HG02571 (cell line): ENCODE results near the gene ACTC1.
"Not testable (repeated sequence)": the region's sequence is repeated elsewhere in the genome, so short reads cannot be mapped to it uniquely, and the experiment has no call there.

ENCODE experiments used
- ATAC-seq: cut with Tn5 transposase; IDR thresholded peaks from one replicate; pipeline ENCODE4 v1.9.1; 2021; ENCODE audit warnings: mild to moderate bottlenecking, moderate library complexity; ENCODE audit not compliant: unreplicated experiment

Gene ACTC1

DNA sequence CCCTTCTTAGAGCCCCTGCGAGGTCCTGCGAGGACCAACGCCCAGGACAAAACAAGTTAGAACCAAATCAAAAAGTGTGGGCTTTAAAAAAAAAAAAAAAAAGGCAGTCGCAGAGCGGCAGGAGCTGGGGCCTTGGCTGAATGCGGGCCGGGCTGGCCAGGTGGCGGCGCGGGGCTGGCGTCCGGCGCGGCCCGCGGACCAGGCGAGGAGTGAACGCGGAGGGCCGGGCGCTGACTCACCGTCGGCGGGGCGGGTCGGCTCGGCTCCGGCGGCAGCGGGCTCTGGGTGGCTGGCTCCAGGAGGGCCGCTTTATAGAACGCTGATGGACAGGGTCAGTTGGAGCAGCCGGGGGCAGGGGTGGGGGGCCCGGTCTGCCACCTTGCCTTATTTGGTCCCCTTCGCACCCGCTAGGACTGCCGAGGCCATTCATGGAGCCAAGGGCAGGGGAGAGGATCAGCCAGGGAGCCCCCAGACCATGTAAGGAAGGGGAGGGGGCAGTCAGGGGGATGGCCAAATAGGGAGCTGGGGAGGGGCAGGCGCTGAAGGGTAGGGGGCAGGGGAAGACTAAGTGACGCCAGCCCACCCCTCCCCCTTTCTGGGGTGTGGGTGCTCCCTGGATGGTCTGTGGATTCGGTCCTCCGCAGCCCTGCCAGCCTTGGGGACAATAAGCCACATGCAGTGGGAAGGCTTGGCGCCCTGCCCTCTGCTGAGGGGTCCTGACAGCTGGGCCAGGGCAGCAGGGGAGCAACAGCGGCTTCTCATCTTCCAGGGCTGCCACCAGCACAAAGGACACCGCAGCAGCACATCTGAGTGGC is at the start of gene ACTC1:
ACTC1 (minus strand) TSS at position 283 of the 815 bp plus-strand sequence. CDS start 741 bp downstream, outside the sequence.
- ATAC-seq = no peak

DNA sequence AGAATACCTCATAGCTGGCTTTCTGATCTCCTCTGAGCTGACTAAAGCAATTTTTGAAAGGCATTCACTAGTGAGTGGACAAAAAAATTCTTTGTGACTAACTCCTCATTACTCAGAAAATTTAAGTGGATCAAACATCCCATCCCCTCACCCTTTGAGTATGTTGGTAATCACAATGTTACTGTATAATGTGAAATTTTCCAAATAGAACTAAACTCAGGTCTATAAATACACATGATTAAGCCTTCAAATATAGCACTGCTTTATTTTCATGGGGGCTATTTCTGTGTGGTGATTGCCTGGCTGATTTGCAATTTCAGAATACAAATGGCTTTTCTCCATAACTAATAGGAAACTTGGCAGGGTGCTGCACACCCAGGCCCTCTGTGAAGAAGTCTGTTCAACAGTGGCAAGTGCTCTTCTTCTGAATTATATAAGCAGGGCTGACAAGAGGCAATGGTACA is 45.9 kb upstream of the ACTC1 start:
- ATAC-seq = no peak

DNA sequence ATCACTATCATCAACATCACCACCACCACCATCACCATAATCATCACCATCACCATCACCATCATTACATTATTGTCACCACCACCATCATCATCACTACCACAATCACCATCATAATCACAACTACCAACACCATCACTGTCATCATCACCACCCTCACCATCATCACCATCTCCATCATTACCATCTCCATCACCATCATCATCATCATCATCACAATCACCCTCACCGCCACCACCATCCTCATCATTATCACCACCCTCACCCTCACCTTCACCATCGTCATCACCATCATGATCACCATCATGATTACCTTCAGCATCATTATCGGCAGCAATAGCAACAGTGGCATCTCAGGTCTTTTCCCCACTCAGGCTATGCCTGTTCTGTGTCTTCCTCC is 42.9 kb upstream of the ACTC1 start:
- ATAC-seq = no peak

DNA sequence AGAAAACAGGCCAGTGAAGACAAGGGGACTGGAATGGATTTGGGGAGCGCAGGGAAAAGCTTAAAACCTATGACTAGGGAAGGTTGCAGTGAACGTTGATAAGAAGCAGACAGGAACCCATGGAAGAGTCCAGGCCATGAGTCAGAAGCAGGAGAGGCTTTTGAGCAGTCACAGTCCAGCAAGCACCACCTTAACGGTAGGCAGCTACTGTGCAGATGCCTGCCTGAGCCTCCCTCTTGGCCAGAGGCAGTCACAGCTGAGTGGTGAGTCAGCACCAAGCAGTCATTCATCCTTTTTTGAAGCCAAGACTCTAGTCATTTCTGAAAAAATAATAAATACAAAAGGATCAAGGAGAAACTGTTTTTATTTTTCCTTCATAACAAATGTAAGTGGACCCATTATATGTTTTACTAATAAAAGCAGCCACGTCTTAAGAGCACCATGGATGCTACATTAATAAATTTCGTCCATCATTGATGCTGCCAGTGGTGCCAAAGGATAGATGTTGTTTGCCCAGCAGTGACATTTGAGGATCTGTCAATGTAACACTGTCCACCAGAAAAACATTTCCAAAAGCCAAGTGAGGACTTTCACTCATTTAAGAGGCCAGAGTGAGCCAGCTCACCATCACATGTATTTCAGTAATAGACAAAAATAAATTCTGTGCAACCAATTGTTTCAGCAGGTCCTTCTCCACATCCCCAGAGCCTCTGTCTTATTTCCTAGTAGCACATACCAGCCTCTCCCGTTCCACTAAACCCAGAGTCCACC is 42.1 kb upstream of the ACTC1 start:
- ATAC-seq = no peak

DNA sequence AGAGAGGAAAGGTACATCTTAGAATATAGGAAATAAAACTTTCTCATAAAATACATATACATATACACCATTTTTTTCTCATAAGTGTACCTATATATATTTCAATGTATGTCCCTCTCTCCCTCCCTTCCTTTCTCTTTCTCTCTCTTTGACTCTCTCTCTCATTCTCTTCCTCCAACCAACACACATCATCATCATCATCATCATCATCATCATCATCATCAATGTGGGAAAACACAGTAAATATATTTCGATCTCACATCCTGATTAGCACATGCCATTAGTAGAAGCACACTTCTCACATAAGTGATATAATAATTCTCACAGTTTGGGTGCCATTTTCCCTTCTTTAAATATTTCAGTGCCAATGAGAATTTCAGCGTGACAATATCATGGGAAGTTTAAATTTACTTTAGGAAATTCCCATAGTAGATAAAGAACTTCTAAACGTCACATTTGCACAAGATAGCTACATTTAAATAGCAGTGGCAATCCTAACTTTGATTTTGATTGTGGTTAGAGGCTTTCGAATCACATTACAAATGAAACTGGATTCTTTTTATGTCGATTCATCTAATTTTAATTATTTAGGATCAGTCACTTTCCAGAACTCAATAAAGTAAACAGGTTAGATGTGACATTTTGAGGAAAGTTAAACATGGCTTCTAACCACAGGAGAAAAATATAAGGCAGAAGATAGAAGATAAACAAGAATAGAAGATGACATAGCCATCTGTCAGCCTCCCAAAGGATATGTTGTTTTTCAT is 33.0 kb upstream of the ACTC1 start:
- no peak for ATAC-seq

DNA sequence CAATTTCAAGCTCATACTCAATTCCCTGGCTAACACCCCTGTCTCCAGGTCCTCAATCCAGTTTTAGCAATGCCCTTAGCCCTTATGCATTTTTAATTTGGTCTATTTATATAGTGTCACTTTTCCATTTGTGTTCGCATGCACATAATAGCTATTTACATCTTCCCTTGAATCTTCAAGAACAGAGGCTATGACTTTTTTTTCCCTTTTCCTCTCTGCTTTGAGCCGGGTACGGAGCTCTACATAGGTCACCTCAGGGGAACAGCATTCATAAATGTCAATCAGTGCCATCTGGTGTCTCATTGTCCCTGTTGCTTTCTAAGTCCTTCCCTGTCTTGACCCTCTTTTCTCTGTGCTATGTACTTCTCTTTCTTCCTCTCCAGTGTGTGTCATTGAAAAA is 26.5 kb upstream of the ACTC1 start:
- ATAC-seq = no peak

DNA sequence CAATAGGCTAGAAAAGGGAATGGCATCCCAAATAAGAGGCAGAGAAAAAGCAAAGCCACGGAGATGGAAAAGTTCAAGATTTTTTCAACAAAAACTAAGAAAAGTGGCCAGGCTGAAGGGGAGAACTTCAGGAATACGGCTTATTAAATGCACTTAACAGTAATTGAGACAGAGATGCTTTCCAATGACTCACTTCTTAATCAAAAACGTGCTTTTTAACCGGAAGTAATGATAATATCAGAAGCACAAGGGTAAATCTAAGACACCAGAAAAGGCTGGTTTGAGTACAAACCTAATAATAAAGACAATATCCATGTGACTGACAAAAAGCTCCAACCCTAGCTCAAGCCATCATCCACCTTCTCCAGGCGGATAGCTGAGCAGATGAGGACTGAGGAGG is 24.8 kb upstream of the ACTC1 start:
- no peak for ATAC-seq

DNA sequence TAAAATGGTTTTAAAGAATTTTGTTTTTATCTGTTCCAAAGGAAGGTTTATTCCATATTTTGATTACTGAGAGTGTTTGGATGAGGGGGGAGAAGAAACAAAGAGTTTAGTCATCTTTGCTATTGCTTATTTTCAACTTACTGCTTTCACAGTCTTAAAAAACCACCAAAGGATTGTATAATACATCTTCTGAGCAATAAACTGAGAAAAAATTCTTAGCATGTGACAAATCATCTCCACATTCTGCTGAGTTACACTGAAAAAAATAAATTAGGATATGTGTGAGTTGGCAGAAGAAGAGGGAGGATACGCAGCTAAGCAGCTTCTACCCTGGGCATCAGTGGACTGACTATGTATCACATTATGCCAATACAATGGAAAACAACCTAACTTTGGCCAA is 23.2 kb upstream of the ACTC1 start:
- ATAC-seq = no peak

DNA sequence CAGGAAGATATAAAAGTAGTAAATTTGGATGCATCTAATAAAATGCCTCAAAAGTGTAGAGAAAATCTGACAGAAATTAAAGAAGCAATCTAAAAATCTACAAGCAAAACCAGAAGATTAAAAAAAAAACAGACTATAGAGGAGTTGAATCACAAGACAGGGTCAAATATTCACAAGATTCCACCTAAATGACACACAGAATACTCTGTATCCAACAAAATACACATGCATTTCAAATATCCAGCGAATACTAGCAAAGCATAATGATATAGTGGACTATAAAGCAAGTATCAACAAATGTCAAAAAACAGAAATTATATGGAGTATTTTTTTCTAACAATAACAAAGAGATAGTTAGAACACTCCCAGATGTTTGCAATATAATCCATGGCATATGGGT is 20.5 kb upstream of the ACTC1 start:
- ATAC-seq = no peak

DNA sequence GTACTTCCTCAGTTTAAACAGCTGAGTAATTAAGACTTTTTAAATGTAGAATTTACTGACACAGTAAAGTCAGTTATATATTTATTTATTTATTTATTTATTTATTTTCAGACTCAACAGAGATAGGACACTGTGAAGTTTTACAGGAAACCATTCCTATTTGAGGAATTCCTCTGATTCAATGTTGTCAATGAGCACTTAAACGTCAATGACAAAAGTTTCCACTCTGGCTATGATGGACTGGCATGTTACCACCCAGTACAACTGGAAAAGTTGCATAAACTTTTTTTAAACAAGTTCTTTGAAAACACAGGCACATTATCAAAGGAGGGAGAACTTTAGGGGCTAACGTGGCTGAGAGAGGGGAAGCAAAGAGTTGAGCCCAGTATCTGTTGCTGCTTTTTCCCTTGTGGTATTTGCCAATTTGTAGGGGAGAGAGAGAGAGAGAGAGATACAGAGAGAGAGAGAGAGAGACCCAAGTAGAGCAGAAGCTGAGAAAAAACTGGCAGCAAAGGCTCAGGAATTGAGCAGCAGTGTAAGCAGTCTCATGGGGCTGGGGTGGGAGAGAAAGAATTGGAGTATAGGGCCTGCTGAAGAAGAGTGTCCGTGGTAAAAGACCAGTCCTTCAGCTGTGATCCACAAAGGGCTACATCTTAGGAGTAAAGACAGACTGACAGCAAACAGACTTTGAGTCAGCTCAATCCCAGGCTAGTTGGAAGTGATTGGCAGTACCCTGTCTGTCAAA is 18.3 kb upstream of the ACTC1 start:
- no peak for ATAC-seq

DNA sequence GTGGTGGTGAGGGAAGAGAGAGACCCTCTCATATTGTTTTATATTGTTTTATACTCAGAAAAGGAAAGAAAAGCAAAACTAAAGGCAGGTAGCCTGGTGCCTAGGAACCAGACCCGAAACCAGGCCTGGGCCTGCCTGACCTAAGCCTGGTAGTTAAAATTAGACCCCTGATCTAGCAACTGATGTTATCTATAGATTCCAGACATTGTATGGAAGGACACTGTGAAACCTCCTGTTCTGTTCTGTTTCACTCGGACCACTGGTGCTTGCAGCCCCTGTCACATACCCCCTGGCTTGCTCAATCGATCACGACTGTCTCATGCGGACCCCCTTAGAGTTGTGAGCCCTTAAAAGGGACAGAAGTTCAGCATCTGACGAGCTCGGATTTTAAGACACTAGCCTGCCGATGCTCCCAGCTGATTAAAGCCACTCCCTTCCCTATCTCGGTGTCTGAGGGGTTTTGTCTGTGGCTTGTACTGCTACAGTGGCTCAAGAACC is 17.6 kb upstream of the ACTC1 start:
- ATAC-seq = not testable (repeated sequence)

DNA sequence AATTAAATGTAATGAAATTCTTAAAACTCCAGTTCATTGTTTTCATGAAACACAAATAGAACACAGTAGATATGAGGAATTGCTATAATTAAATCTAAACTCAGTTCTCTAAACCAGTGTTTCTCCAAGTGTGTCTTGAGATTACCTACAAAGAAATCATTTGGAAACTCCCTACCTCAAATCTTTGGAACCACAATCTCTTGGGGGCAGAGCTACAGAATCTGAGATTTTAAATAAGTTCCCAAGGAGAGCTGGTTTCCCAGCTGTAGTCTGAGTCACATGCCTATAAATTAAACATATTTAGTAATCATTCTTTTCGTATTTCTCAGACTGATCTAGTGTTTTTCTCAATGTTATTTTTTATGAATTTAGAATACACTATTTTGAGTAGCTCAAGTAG is 17.0 kb upstream of the ACTC1 start:
- ATAC-seq = no peak

DNA sequence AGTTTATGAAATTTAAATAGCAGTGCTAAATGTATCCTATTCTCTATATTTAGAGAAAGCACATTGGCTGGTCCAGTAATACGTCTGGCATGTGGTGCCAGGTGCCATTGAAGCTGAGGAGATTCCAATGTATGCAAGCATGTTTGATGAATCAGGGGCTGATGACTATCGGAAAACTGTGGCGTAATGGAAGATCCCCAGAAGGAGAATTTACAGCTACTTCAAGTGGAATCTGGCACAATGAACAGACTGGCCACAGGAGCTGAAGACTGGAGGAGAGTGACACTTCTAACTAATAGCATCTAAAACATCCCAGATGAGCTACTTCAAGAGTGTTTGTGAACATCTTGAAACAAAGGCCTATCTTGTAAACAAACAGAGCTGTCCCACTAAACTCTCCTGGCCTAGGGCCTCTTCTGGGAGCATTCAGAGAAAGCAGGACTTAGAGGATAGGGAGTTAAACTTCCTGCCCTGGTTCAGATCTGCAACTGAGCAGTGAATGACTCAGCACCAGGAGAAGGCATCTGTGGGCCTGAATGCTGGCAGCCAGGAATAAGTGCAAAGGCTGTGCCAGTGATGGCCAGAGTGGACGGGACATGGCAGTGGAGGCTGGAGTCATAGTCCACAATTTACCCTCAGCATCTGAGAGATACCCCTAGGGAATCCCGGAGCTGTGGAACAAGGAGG is 15.2 kb upstream of the ACTC1 start:
- no peak for ATAC-seq

DNA sequence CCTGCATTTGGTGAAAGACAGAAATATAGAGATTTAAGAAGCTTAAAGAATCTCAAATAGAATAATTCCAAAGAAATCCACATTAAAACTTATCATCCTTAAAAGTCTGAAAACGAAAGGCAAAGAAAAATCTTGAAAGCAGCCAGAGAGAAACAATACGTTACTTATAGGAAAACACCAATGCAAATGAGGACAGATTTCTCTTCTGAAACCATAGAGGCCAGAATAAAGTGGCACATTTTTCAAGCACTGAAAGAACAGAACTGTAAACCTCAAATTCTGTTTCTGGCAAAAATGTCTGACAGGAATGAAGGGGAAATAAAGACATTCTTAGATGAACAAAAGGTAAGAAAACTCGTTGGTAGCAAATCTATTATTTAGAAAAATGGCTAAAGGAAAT is 13.8 kb upstream of the ACTC1 start:
- no peak for ATAC-seq

DNA sequence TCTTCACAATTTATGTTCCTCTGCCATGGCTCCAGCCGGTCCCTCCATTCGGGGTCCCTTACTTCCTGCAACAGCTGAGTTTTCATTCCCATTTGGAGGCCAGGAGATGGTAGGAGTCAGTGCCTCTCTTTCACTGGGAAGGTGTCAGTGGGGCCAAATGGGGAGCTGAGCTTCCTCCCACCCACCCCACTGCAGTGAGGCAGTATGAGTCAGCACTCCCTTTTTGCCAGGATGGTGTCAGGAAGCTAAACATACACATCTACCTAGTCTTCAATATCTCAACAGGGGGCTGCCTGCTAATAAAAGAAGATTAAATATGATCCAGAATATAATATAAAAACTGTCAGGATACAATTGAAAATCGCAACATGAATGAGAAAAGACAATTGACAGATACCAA is 12.7 kb upstream of the ACTC1 start:
- no peak for ATAC-seq

DNA sequence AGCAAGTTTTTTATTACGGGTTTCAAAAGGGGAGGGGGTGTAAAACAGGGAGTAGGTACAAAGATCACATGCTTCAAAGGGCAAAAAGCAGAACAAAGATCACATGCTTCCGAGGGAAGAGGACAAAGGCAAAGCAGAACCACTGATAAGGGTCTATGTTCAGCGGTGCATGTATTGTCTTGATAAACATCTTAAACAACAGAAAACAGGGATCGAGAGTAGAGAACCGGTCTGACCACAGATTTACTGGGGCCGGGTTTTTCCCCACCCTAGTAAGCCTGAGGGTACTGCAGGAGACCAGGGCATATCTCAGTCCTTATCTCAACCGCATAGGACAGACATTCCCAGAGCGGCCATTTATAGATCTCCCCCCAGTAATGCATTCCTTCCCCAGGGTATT is 11.9 kb upstream of the ACTC1 start:
- not testable (repeated sequence) for ATAC-seq

DNA sequence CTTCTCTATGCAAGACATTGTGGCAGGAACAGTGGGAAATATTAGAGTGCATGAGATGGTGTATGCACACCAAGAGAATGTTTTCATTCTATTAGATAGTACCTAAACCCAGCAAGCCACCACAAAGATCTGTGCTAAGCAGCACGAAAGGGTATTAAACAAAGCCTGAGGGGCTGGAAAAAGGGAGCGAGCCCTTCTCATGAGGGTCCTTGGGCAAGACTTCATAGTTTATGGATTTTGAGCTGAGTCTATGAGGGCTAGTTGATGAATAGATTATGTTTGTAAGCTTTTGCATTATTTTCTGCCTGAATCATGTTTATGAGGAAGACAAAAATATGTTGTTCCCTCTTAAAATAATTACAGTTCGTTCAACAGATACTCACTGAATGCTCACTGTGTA is 9.4 kb upstream of the ACTC1 start:
- ATAC-seq = no peak

DNA sequence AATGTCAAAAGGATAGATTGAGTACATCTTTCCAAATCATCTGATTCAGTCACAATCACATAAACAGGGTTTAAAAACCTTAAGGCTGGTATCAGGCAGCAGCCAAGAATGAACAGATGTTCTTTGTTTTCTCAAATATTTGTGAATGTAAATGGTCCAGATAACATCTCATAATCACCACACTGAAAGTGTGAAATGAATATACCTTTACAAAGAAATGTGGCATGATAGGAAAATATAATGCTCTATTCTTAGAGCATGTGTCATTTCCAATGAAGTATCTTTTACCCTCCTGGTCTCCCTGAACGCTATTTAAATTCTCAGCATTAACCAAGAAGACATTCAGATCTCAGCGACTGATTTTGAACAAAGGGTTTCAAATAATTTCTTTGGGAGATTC is 8.8 kb upstream of the ACTC1 start:
- ATAC-seq = no peak

DNA sequence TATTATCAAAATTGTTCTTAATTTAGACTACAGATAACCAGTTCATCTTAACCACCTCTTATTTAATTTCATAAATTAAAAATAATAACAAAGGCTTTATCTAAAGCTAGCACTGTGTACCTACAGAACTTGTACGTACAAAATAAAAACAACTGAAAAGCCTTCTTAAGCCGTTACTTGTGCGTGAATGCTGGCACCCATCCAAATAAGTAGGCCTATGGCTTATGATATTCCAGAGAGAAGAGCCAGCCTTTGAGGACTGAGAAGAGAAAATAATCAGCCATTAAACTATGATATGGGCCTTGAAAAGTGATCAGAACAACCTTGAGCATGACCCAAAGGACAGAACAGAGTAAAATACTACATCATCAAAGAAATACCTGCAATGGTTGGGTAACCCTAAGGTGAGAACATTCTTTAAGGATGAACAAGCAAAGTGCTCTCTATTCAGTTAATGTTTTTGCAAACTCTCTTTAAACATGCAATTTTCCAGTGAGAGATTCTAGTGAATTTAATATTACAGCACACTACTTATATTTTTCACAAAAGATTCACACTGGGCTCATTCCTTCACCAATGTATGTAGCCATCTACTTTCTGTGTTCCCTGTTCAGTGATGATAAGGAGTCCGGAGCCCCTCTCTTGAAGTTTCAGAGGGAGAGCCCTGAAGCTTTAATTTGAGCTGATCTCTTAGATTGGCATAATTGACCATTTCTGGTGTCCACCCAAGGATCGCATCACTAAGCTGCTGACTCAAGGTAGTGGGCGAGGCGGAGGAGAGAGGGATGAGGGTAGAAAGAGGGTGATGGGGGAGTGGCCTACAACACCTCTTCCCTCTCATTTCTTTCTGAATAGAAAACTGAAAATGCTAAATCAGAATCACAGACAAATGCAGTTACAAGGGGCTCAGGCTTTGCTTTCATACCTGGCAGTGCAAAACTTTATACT is 7.7 kb upstream of the ACTC1 start:
- no peak for ATAC-seq
